WTC11 (cell line): Measurements from ENCODE around the gene ADK. TPM values are rescaled to one million over a fixed set of nuclear protein-coding genes. Genes with fewer than 3 reads are reported as not detected.
A peak's percentile ranks its signal among the peaks of the same experiment; 100 is the strongest.

Experiments used
- ATAC-seq: fragments of 200-7000 bp; cut with Tn5 transposase; 2 replicates; pipeline ENCODE4 v1.10.0; 2021; ENCODE audit warnings: mild to moderate bottlenecking, moderate library complexity
- CTCF ChIA-PET: fragments of 300-600 bp; sonication (Branson Sonifier 250); formaldehyde crosslinking; loops from one replicate; lab custom pipeline; 2021; ENCODE audit warnings: antibody characterized with exemption; lab: Charles Lee
- POLR2A ChIA-PET: fragments of 350-600 bp; sonication (Branson Sonifier 250); formaldehyde crosslinking; loops from one replicate; lab custom pipeline; 2021; ENCODE audit warnings: antibody characterized with exemption; lab: Charles Lee
- DNase-seq: peaks from one replicate; pipeline ENCODE4 v3.0.0; 2021; ENCODE audit warnings: low spot score
- H3K27ac Mint-ChIP-seq: 2 replicates; pipeline ENCODE4 v1.8.0; 2021; ENCODE audit warnings: mixed read lengths
- H3K27me3 Mint-ChIP-seq: 2 replicates; pipeline ENCODE4 v1.8.0; 2021; ENCODE audit warnings: low read depth, mild to moderate bottlenecking, moderate library complexity, mixed read lengths
- H3K36me3 Mint-ChIP-seq: 2 replicates; pipeline ENCODE4 v1.8.0; 2021; ENCODE audit warnings: mixed read lengths
- H3K4me1 Mint-ChIP-seq: 2 replicates; pipeline ENCODE4 v1.8.0; 2022; ENCODE audit warnings: mixed read lengths
- H3K4me3 Mint-ChIP-seq: 2 replicates; pipeline ENCODE4 v1.8.0; 2021; ENCODE audit warnings: mild to moderate bottlenecking, moderate library complexity, mixed read lengths
- H3K9me3 Mint-ChIP-seq: 2 replicates; pipeline ENCODE4 v1.8.0; 2021; ENCODE audit warnings: mixed read lengths
- EMX1 ChIP-seq: fragments of 250-450 bp; sonication (Bioruptor Pico); IDR thresholded peaks from 2 replicates; pipeline ENCODE4 v1.8.0; 2021; ENCODE audit warnings: mild to moderate bottlenecking
- ETV6 ChIP-seq: sonication (generic); formaldehyde crosslinking; IDR thresholded peaks from 2 replicates; pipeline ENCODE4 v1.8.1; 2022; ENCODE audit warnings: mild to moderate bottlenecking, missing genetic modification reagents
- GTF2I ChIP-seq: fragments of 250-450 bp; sonication (Bioruptor Pico); conservative IDR thresholded peaks from 2 replicates; pipeline ENCODE4 v1.4.0; 2021; ENCODE audit warnings: mild to moderate bottlenecking
- JUN ChIP-seq: sonication (generic); formaldehyde crosslinking; IDR thresholded peaks from 2 replicates; pipeline ENCODE4 v1.8.0; 2023; ENCODE audit warnings: mild to moderate bottlenecking, missing genetic modification reagents
- NFATC4 ChIP-seq: fragments of 250-450 bp; sonication (Bioruptor Pico); IDR thresholded peaks from 2 replicates; pipeline ENCODE4 v1.9.0; 2021; ENCODE audit warnings: mild to moderate bottlenecking
- NFE2L1 ChIP-seq: sonication (generic); formaldehyde crosslinking; IDR thresholded peaks from 2 replicates; pipeline ENCODE4 v1.8.1; 2023; ENCODE audit warnings: missing genetic modification reagents
- TP53 ChIP-seq: sonication (generic); formaldehyde crosslinking; IDR thresholded peaks from 2 replicates; pipeline ENCODE4 v1.8.1; 2023; ENCODE audit warnings: mild to moderate bottlenecking, missing genetic modification reagents
- ZNF219 ChIP-seq: sonication (generic); formaldehyde crosslinking; IDR thresholded peaks from 2 replicates; pipeline ENCODE4 v1.8.0; 2023; ENCODE audit warnings: missing genetic modification reagents, mild to moderate bottlenecking, borderline replicate concordance
- ZNF317 ChIP-seq: sonication (generic); formaldehyde crosslinking; IDR thresholded peaks from 2 replicates; pipeline ENCODE4 v1.8.1; 2023; ENCODE audit warnings: low read depth, mild to moderate bottlenecking, moderate library complexity, missing genetic modification reagents, borderline replicate concordance
- ZNF671 ChIP-seq: fragments of 250-450 bp; sonication (Bioruptor Pico); IDR thresholded peaks from 2 replicates; pipeline ENCODE4 v1.8.0; 2021; ENCODE audit warnings: mild to moderate bottlenecking
- total RNA-seq: library from RNA; stranded (reverse); gene quantifications from 3 replicates; pipeline ENCODE4 v1.2.3, GENCODE V29; 2021
- TF ChIP-seq, protein P1 (sequence below): sonication (generic); formaldehyde crosslinking; IDR thresholded peaks from 2 replicates; pipeline ENCODE4 v1.8.0; 2023; ENCODE audit warnings: missing genetic modification reagents, mild to moderate bottlenecking, borderline replicate concordance
- TF ChIP-seq, protein P2 (sequence below): sonication (generic); formaldehyde crosslinking; conservative IDR thresholded peaks from 2 replicates; pipeline ENCODE4 v1.8.1; 2022; ENCODE audit warnings: mild to moderate bottlenecking, missing genetic modification reagents
- TF ChIP-seq, protein P3 (sequence below): sonication (generic); formaldehyde crosslinking; IDR thresholded peaks from 2 replicates; pipeline ENCODE4 v1.8.0; 2023; ENCODE audit warnings: mild to moderate bottlenecking, missing genetic modification reagents
- TF ChIP-seq, protein P4 (sequence below): fragments of 250-450 bp; sonication (Bioruptor Pico); IDR thresholded peaks from 2 replicates; pipeline ENCODE4 v1.9.0; 2021; ENCODE audit warnings: mild to moderate bottlenecking
- TF ChIP-seq, protein P5 (sequence below): sonication (generic); formaldehyde crosslinking; IDR thresholded peaks from 2 replicates; pipeline ENCODE4 v1.8.0; 2022; ENCODE audit warnings: missing genetic modification reagents
- TF ChIP-seq, protein P6 (sequence below): sonication (generic); formaldehyde crosslinking; IDR thresholded peaks from 2 replicates; pipeline ENCODE4 v1.8.1; 2023; ENCODE audit warnings: mild to moderate bottlenecking, missing genetic modification reagents
- TF ChIP-seq, protein P7 (sequence below): sonication (generic); formaldehyde crosslinking; IDR thresholded peaks from 2 replicates; pipeline ENCODE4 v1.8.1; 2022; ENCODE audit warnings: mild to moderate bottlenecking, moderate library complexity, missing genetic modification reagents
- TF ChIP-seq, protein P8 (sequence below): sonication (generic); formaldehyde crosslinking; IDR thresholded peaks from 2 replicates; pipeline ENCODE4 v1.8.1; 2023; ENCODE audit warnings: mild to moderate bottlenecking, moderate library complexity, missing genetic modification reagents

Gene ADK
- total RNA-seq, 1 experiment from 2014 or later, result 32.7 TPM

DNA sequence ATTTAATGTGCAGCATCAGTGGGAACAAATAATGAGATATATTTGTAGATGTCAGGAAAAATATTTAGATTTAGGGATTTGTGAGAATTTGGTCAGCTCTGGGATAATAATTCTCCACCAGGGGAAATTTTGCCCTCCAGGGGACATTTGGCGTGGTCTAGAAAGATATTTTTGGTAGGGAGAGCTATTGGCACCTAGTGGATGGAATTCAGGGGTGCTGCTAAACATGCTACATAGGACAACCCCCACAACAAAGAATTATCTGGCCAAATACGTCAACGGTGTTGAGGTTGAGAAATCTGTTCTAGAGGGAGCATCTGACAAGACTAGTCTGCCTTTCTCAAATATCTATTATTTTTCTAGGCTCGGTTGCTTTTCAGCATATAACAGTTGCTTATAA, 2.1 kb downstream of the ADK start (continued):
- TF ChIP-seq, protein P1, sequence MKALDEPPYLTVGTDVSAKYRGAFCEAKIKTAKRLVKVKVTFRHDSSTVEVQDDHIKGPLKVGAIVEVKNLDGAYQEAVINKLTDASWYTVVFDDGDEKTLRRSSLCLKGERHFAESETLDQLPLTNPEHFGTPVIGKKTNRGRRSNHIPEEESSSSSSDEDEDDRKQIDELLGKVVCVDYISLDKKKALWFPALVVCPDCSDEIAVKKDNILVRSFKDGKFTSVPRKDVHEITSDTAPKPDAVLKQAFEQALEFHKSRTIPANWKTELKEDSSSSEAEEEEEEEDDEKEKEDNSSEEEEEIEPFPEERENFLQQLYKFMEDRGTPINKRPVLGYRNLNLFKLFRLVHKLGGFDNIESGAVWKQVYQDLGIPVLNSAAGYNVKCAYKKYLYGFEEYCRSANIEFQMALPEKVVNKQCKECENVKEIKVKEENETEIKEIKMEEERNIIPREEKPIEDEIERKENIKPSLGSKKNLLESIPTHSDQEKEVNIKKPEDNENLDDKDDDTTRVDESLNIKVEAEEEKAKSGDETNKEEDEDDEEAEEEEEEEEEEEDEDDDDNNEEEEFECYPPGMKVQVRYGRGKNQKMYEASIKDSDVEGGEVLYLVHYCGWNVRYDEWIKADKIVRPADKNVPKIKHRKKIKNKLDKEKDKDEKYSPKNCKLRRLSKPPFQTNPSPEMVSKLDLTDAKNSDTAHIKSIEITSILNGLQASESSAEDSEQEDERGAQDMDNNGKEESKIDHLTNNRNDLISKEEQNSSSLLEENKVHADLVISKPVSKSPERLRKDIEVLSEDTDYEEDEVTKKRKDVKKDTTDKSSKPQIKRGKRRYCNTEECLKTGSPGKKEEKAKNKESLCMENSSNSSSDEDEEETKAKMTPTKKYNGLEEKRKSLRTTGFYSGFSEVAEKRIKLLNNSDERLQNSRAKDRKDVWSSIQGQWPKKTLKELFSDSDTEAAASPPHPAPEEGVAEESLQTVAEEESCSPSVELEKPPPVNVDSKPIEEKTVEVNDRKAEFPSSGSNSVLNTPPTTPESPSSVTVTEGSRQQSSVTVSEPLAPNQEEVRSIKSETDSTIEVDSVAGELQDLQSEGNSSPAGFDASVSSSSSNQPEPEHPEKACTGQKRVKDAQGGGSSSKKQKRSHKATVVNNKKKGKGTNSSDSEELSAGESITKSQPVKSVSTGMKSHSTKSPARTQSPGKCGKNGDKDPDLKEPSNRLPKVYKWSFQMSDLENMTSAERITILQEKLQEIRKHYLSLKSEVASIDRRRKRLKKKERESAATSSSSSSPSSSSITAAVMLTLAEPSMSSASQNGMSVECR (CRISPR knock-in tag), result no peak
- no peak for TF ChIP-seq NFATC4
- no peak for TF ChIP-seq ZNF317
- TF ChIP-seq EMX1 (CRISPR knock-in tag), result no peak
- TF ChIP-seq TP53 (CRISPR knock-in tag), result no peak
- TF ChIP-seq ZNF671 (CRISPR knock-in tag), result no peak

DNA sequence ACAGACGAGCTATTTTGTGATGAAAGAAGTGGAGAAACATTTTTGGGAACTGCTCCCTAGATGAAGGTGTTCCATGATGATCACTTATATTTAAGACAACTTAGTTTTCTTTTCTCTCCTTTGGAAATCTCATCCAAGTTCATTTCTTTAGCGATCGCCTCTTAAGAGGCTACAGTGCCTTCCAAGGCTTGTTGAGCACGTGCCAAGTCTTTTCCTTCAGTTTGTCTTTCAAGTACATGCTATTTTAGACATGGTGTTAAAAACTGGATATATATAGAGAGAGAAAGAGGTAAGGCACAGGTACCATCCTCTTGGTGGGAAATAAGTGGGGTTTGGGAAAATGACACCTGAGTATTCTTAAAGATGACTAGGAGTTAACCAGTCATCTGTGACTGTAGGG, 2.7 kb downstream of the ADK start:
- POLR2A ChIA-PET, result no interaction called here
- Mint-ChIP-seq H3K27ac (peak overlapping the region; percentile 21; the same call in 1 of the 2 replicates), H3K4me1 (peaks cover 14% of the 10 kb centered on the region), H3K36me3 (no peaks in the 10 kb centered on the region), H3K9me3 (no peaks in the 10 kb centered on the region), H3K4me3 (no peak overlapping the region), H3K27me3 (no peaks in the 10 kb centered on the region)
- CTCF ChIA-PET, result interaction anchor here (1.4 kb wide), 1 partner anchor 12 kb away, joined by 3 read pairs; no protein-coding TSS in a partner anchor
- ATAC-seq, result no peak
- no peak for DNase-seq
- TF ChIP-seq ETV6 (CRISPR knock-in tag), result no peak
- TF ChIP-seq, protein P2, sequence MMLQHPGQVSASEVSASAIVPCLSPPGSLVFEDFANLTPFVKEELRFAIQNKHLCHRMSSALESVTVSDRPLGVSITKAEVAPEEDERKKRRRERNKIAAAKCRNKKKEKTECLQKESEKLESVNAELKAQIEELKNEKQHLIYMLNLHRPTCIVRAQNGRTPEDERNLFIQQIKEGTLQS, result no peak
- no peak for TF ChIP-seq NFE2L1 (CRISPR knock-in tag)
- no peak for TF ChIP-seq ZNF219 (CRISPR knock-in tag)
- TF ChIP-seq, protein P3, sequence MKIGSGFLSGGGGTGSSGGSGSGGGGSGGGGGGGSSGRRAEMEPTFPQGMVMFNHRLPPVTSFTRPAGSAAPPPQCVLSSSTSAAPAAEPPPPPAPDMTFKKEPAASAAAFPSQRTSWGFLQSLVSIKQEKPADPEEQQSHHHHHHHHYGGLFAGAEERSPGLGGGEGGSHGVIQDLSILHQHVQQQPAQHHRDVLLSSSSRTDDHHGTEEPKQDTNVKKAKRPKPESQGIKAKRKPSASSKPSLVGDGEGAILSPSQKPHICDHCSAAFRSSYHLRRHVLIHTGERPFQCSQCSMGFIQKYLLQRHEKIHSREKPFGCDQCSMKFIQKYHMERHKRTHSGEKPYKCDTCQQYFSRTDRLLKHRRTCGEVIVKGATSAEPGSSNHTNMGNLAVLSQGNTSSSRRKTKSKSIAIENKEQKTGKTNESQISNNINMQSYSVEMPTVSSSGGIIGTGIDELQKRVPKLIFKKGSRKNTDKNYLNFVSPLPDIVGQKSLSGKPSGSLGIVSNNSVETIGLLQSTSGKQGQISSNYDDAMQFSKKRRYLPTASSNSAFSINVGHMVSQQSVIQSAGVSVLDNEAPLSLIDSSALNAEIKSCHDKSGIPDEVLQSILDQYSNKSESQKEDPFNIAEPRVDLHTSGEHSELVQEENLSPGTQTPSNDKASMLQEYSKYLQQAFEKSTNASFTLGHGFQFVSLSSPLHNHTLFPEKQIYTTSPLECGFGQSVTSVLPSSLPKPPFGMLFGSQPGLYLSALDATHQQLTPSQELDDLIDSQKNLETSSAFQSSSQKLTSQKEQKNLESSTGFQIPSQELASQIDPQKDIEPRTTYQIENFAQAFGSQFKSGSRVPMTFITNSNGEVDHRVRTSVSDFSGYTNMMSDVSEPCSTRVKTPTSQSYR (CRISPR knock-in tag), result no peak
- no peak for TF ChIP-seq GTF2I
- TF ChIP-seq, protein P4, sequence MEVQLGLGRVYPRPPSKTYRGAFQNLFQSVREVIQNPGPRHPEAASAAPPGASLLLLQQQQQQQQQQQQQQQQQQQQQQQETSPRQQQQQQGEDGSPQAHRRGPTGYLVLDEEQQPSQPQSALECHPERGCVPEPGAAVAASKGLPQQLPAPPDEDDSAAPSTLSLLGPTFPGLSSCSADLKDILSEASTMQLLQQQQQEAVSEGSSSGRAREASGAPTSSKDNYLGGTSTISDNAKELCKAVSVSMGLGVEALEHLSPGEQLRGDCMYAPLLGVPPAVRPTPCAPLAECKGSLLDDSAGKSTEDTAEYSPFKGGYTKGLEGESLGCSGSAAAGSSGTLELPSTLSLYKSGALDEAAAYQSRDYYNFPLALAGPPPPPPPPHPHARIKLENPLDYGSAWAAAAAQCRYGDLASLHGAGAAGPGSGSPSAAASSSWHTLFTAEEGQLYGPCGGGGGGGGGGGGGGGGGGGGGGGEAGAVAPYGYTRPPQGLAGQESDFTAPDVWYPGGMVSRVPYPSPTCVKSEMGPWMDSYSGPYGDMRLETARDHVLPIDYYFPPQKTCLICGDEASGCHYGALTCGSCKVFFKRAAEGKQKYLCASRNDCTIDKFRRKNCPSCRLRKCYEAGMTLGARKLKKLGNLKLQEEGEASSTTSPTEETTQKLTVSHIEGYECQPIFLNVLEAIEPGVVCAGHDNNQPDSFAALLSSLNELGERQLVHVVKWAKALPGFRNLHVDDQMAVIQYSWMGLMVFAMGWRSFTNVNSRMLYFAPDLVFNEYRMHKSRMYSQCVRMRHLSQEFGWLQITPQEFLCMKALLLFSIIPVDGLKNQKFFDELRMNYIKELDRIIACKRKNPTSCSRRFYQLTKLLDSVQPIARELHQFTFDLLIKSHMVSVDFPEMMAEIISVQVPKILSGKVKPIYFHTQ (CRISPR knock-in tag), result no peak
- TF ChIP-seq, protein P5, sequence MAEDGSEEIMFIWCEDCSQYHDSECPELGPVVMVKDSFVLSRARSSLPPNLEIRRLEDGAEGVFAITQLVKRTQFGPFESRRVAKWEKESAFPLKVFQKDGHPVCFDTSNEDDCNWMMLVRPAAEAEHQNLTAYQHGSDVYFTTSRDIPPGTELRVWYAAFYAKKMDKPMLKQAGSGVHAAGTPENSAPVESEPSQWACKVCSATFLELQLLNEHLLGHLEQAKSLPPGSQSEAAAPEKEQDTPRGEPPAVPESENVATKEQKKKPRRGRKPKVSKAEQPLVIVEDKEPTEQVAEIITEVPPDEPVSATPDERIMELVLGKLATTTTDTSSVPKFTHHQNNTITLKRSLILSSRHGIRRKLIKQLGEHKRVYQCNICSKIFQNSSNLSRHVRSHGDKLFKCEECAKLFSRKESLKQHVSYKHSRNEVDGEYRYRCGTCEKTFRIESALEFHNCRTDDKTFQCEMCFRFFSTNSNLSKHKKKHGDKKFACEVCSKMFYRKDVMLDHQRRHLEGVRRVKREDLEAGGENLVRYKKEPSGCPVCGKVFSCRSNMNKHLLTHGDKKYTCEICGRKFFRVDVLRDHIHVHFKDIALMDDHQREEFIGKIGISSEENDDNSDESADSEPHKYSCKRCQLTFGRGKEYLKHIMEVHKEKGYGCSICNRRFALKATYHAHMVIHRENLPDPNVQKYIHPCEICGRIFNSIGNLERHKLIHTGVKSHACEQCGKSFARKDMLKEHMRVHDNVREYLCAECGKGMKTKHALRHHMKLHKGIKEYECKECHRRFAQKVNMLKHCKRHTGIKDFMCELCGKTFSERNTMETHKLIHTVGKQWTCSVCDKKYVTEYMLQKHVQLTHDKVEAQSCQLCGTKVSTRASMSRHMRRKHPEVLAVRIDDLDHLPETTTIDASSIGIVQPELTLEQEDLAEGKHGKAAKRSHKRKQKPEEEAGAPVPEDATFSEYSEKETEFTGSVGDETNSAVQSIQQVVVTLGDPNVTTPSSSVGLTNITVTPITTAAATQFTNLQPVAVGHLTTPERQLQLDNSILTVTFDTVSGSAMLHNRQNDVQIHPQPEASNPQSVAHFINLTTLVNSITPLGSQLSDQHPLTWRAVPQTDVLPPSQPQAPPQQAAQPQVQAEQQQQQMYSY (CRISPR knock-in tag), result no peak
- TF ChIP-seq, protein P6, sequence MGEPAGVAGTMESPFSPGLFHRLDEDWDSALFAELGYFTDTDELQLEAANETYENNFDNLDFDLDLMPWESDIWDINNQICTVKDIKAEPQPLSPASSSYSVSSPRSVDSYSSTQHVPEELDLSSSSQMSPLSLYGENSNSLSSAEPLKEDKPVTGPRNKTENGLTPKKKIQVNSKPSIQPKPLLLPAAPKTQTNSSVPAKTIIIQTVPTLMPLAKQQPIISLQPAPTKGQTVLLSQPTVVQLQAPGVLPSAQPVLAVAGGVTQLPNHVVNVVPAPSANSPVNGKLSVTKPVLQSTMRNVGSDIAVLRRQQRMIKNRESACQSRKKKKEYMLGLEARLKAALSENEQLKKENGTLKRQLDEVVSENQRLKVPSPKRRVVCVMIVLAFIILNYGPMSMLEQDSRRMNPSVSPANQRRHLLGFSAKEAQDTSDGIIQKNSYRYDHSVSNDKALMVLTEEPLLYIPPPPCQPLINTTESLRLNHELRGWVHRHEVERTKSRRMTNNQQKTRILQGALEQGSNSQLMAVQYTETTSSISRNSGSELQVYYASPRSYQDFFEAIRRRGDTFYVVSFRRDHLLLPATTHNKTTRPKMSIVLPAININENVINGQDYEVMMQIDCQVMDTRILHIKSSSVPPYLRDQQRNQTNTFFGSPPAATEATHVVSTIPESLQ (CRISPR knock-in tag), result no peak
- TF ChIP-seq, protein P7, sequence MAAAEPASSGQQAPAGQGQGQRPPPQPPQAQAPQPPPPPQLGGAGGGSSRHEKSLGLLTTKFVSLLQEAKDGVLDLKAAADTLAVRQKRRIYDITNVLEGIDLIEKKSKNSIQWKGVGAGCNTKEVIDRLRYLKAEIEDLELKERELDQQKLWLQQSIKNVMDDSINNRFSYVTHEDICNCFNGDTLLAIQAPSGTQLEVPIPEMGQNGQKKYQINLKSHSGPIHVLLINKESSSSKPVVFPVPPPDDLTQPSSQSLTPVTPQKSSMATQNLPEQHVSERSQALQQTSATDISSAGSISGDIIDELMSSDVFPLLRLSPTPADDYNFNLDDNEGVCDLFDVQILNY (CRISPR knock-in tag), result no peak
- no peak for TF ChIP-seq JUN (CRISPR knock-in tag)
- TF ChIP-seq, protein P8, sequence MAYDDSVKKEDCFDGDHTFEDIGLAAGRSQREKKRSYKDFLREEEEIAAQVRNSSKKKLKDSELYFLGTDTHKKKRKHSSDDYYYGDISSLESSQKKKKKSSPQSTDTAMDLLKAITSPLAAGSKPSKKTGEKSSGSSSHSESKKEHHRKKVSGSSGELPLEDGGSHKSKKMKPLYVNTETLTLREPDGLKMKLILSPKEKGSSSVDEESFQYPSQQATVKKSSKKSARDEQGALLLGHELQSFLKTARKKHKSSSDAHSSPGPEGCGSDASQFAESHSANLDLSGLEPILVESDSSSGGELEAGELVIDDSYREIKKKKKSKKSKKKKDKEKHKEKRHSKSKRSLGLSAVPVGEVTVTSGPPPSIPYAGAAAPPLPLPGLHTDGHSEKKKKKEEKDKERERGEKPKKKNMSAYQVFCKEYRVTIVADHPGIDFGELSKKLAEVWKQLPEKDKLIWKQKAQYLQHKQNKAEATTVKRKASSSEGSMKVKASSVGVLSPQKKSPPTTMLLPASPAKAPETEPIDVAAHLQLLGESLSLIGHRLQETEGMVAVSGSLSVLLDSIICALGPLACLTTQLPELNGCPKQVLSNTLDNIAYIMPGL (CRISPR knock-in tag), result no peak
